BE2C (cell line): ENCODE measurements around the gene BUB1.
"Not testable (repeated sequence)": the region's sequence is repeated elsewhere in the genome, so short reads cannot be mapped to it uniquely, and the experiment has no call there.

Source experiments
- DNase-seq: peaks from one replicate; pipeline ENCODE4 v3.0.0-alpha.2; 2020
- H3K27me3 ChIP-seq: fragments of 250-450 bp; sonication (Bioruptor Pico); 2 replicates; pipeline ENCODE4 v1.5.1; 2020; ENCODE audit warnings: mild to moderate bottlenecking
- H3K36me3 ChIP-seq: fragments of 250-450 bp; sonication (Bioruptor Pico); 2 replicates; pipeline ENCODE4 v1.5.1; 2020; ENCODE audit warnings: mild to moderate bottlenecking
- H3K4me1 ChIP-seq: fragments of 250-450 bp; sonication (Bioruptor Pico); 2 replicates; pipeline ENCODE4 v1.5.1; 2020
- H3K4me3 ChIP-seq: 2 replicates; pipeline ENCODE4 v1.5.1; 2011; ENCODE audit warnings: low read depth, low read length
- H3K9me3 ChIP-seq: fragments of 250-450 bp; sonication (Bioruptor Pico); 2 replicates; pipeline ENCODE4 v1.5.1; 2020

The BUB1 gene

GRCh38 chr2:110603917-110604591, 73.8 kb downstream of the BUB1 start:
- not testable (repeated sequence) for H3K4me3 ChIP-seq, H3K36me3 ChIP-seq, H3K9me3 ChIP-seq, H3K27me3 ChIP-seq, DNase-seq, H3K4me1 ChIP-seq

GRCh38 chr2:110602139-110602538, 75.7 kb downstream of the BUB1 start:
- not testable (repeated sequence) for H3K4me1 ChIP-seq, H3K27me3 ChIP-seq, H3K4me3 ChIP-seq, DNase-seq, H3K36me3 ChIP-seq, H3K9me3 ChIP-seq

- H3K4me3 ChIP-seq, H3K27me3 ChIP-seq, DNase-seq, H3K4me1 ChIP-seq, H3K9me3 ChIP-seq, H3K36me3 ChIP-seq: not testable (repeated sequence)
These were observed 85.9 kb downstream of the BUB1 start for GRCh38 chr2:110591973-110592372.

GRCh38 chr2:110589677-110590330, 88.1 kb downstream of the BUB1 start:
- H3K27me3 ChIP-seq, H3K9me3 ChIP-seq, DNase-seq, H3K4me3 ChIP-seq, H3K36me3 ChIP-seq, H3K4me1 ChIP-seq: not testable (repeated sequence)

GRCh38 chr2:110588520-110588919, 89.3 kb downstream of the BUB1 start:
- H3K9me3 ChIP-seq, H3K27me3 ChIP-seq, DNase-seq, H3K4me1 ChIP-seq, H3K36me3 ChIP-seq, H3K4me3 ChIP-seq: not testable (repeated sequence)
